IMR-90 (cell line): ENCODE measurements around the gene PKD1. TPM values are rescaled to one million over a fixed set of nuclear protein-coding genes. Genes with fewer than 3 reads are reported as not detected.

Source experiments
- ATAC-seq: fragments of 200-7000 bp; cut with Tn5 transposase; 2 replicates; pipeline ENCODE4 v1.9.1; 2020; ENCODE audit warnings: low read depth, mild to moderate bottlenecking, moderate library complexity
- BruUV-seq: library from RNA; stranded (reverse); fragments of 400-500 nt; replicated peaks from 2 replicates; lab custom pipeline; 2021; lab: Mats Ljungman, UMichigan
- CTCF ChIA-PET: fragments of 300-600 bp; formaldehyde crosslinking; extraction: SDS; loops from one replicate; lab custom pipeline; 2021; ENCODE audit warnings: antibody characterized with exemption; lab: Yijun Ruan, JAX
- POLR2A ChIA-PET: fragments of 300-600 bp; sonication (Branson Sonifier 250); formaldehyde crosslinking; loops from one replicate; lab custom pipeline; 2022; ENCODE audit warnings: antibody characterized with exemption; ENCODE audit not compliant: unreplicated experiment; lab: Charles Lee
- DNase-seq: peaks from one replicate; pipeline ENCODE4 v3.0.0; 2013
- H2AFZ ChIP-seq: replicated peaks from 2 replicates; pipeline ENCODE3; 2013; ENCODE audit warnings: low read length, mild to moderate bottlenecking; ENCODE audit not compliant: poor library complexity
- H2AK5ac ChIP-seq: 2 replicates; pipeline ENCODE4 v1.6.1; 2013; ENCODE audit warnings: low read depth, low read length, inconsistent platforms
- H2AK9ac ChIP-seq: replicated peaks from 2 replicates; pipeline ENCODE3; 2013; ENCODE audit warnings: mild to moderate bottlenecking, low read depth, low read length, moderate library complexity; ENCODE audit not compliant: poor library complexity
- H2BK120ac ChIP-seq: 2 replicates; pipeline ENCODE4 v1.6.1; 2013; ENCODE audit warnings: low read depth, low read length, inconsistent platforms
- H2BK15ac ChIP-seq: 3 replicates; pipeline ENCODE4 v1.6.1; 2013; ENCODE audit warnings: low read depth, low read length, inconsistent platforms
- H2BK20ac ChIP-seq: 2 replicates; pipeline ENCODE4 v1.6.1; 2013; ENCODE audit warnings: low read depth, mild to moderate bottlenecking, inconsistent platforms, low read length, moderate library complexity
- H2BK5ac ChIP-seq: 2 replicates; pipeline ENCODE4 v1.6.1; 2013; ENCODE audit warnings: mild to moderate bottlenecking, low read depth, low read length, inconsistent platforms; ENCODE audit not compliant: poor library complexity, severe bottlenecking
- H3K14ac ChIP-seq: replicated peaks from 2 replicates; pipeline ENCODE4 v1.6.1; 2013; ENCODE audit warnings: low read depth, low read length, inconsistent platforms
- H3K18ac ChIP-seq: 2 replicates; pipeline ENCODE4 v1.6.1; 2013; ENCODE audit warnings: low read depth, low read length, control low read depth
- H3K23ac ChIP-seq: 2 replicates; pipeline ENCODE4 v1.6.1; 2013; ENCODE audit warnings: low read depth, low read length, inconsistent platforms
- H3K27ac ChIP-seq: 2 replicates; pipeline ENCODE4 v1.5.1; 2013; ENCODE audit warnings: mild to moderate bottlenecking, control low read depth, low read length; ENCODE audit not compliant: insufficient read depth
- H3K27me3 ChIP-seq: 2 replicates; pipeline ENCODE4 v1.6.1; 2013; ENCODE audit warnings: low read length; ENCODE audit not compliant: control insufficient read depth, insufficient read depth
- H3K36me3 ChIP-seq: 2 replicates; pipeline ENCODE4 v1.6.1; 2013; ENCODE audit warnings: low read length, mixed read lengths; ENCODE audit not compliant: control insufficient read depth, insufficient read depth
- H3K4ac ChIP-seq: 2 replicates; pipeline ENCODE4 v1.6.1; 2013; ENCODE audit warnings: low read depth, low read length, inconsistent platforms
- H3K4me1 ChIP-seq: 2 replicates; pipeline ENCODE4 v1.6.1; 2013; ENCODE audit warnings: low read length, mixed read lengths; ENCODE audit not compliant: control insufficient read depth, insufficient read depth
- H3K4me2 ChIP-seq: 2 replicates; pipeline ENCODE4 v1.6.1; 2013; ENCODE audit warnings: low read depth, mild to moderate bottlenecking, control low read depth, low read length, moderate library complexity
- H3K4me3 ChIP-seq: 2 replicates; pipeline ENCODE4 v1.5.1; 2013; ENCODE audit warnings: low read depth, mild to moderate bottlenecking, control low read depth, low read length, moderate library complexity; ENCODE audit not compliant: insufficient read depth
- H3K56ac ChIP-seq: 2 replicates; pipeline ENCODE4 v1.6.1; 2013; ENCODE audit warnings: low read length, inconsistent platforms; ENCODE audit not compliant: insufficient read depth; ENCODE audit errors: extremely low read depth
- H3K79me1 ChIP-seq, 2 experiments: 2 replicates each; pipeline ENCODE4 v1.6.1; 2013; ENCODE audit warnings: low read length in 2 of 2, inconsistent platforms in 1 of 2, low read depth in 1 of 2
- H3K9ac ChIP-seq: 2 replicates; pipeline ENCODE4 v1.6.1; 2013; ENCODE audit warnings: low read depth, low read length, control low read depth
- H3K9me1 ChIP-seq: 2 replicates; pipeline ENCODE4 v1.6.1; 2013; ENCODE audit warnings: low read length, inconsistent platforms; ENCODE audit not compliant: insufficient read depth
- H3K9me3 ChIP-seq: 2 replicates; pipeline ENCODE4 v1.6.1; 2013; ENCODE audit warnings: low read length; ENCODE audit not compliant: control insufficient read depth, insufficient read depth
- H4K20me1 ChIP-seq: 2 replicates; pipeline ENCODE4 v1.6.1; 2013; ENCODE audit warnings: low read length, inconsistent platforms; ENCODE audit not compliant: insufficient read depth
- H4K5ac ChIP-seq: 2 replicates; pipeline ENCODE4 v1.6.1; 2013; ENCODE audit warnings: mild to moderate bottlenecking, low read depth, low read length, control low read depth
- H4K8ac ChIP-seq, 2 experiments: 2 replicates each; pipeline ENCODE4 v1.6.1; 2013; ENCODE audit warnings: low read depth in 2 of 2, low read length in 2 of 2, control low read depth in 1 of 2, inconsistent platforms in 1 of 2
- H4K91ac ChIP-seq: 2 replicates; pipeline ENCODE4 v1.6.1; 2013; ENCODE audit warnings: low read depth, low read length, inconsistent platforms; ENCODE audit not compliant: insufficient read depth
- BHLHE40 ChIP-seq: fragments of 150-350 bp; IDR thresholded peaks from 2 replicates; pipeline ENCODE4 v1.6.1; 2016; ENCODE audit warnings: mild to moderate bottlenecking, low read depth, low read length
- CEBPB ChIP-seq: IDR thresholded peaks from 2 replicates; pipeline ENCODE4 v1.6.1; 2012; ENCODE audit warnings: low read depth, low read length, improper control_type of control experiment
- CHD1 ChIP-seq: IDR thresholded peaks from 2 replicates; pipeline ENCODE4 v1.6.1; 2012; ENCODE audit warnings: low read depth, low read length, improper control_type of control experiment
- CTCF ChIP-seq: conservative IDR thresholded peaks from 2 replicates; pipeline ENCODE4 v1.5.1; 2012; ENCODE audit warnings: mild to moderate bottlenecking, low read depth, low read length, improper control_type of control experiment
- ELK1 ChIP-seq: fragments of 150-350 bp; IDR thresholded peaks from 2 replicates; pipeline ENCODE4 v1.6.1; 2016; ENCODE audit warnings: low read depth, mild to moderate bottlenecking, low read length, moderate library complexity, borderline replicate concordance
- FOS ChIP-seq: fragments of 150-350 bp; IDR thresholded peaks from 2 replicates; pipeline ENCODE4 v1.6.1; 2016; ENCODE audit warnings: low read depth, low read length
- MAFK ChIP-seq: IDR thresholded peaks from 2 replicates; pipeline ENCODE4 v1.6.1; 2012; ENCODE audit warnings: low read depth, low read length, improper control_type of control experiment
- MAZ ChIP-seq: IDR thresholded peaks from 2 replicates; pipeline ENCODE4 v1.6.1; 2012; ENCODE audit warnings: low read depth, mild to moderate bottlenecking, low read length, improper control_type of control experiment, moderate library complexity, borderline replicate concordance
- MXI1 ChIP-seq: IDR thresholded peaks from 2 replicates; pipeline ENCODE4 v1.6.1; 2012; ENCODE audit warnings: low read depth, mild to moderate bottlenecking, low read length, moderate library complexity, borderline replicate concordance
- NFE2L2 ChIP-seq: fragments of 150-350 bp; IDR thresholded peaks from 2 replicates; pipeline ENCODE4 v1.6.1; 2016; ENCODE audit warnings: low read depth, mild to moderate bottlenecking, low read length
- POLR2A ChIP-seq: IDR thresholded peaks from 2 replicates; pipeline ENCODE4 v1.6.1; 2012; ENCODE audit warnings: mild to moderate bottlenecking, low read depth, low read length
- RAD21 ChIP-seq: IDR thresholded peaks from 2 replicates; pipeline ENCODE4 v1.6.1; 2012; ENCODE audit warnings: low read length, improper control_type of control experiment
- RCOR1 ChIP-seq: IDR thresholded peaks from 2 replicates; pipeline ENCODE4 v1.6.1; 2012; ENCODE audit warnings: mild to moderate bottlenecking, low read length, improper control_type of control experiment; ENCODE audit not compliant: insufficient replicate concordance
- RFX5 ChIP-seq: IDR thresholded peaks from 2 replicates; pipeline ENCODE4 v1.8.0; 2012; ENCODE audit warnings: low read depth, mild to moderate bottlenecking, low read length, moderate library complexity
- SMC3 ChIP-seq: fragments of 150-350 bp; IDR thresholded peaks from 2 replicates; pipeline ENCODE4 v1.6.1; 2016; ENCODE audit warnings: low read depth, mild to moderate bottlenecking, antibody characterized with exemption, low read length, moderate library complexity
- WGBS, 2 experiments: methylation state at CpG; one replicate each; pipeline versions ENCODE4 v1.1.5 to v1.1.7; 2013; ENCODE audit warnings: missing lambda C conversion rate in 2 of 2; ENCODE audit not compliant: insufficient read length in 1 of 2; ENCODE audit errors: extremely low coverage in 2 of 2; 5-methylcytosine and 5-hydroxymethylcytosine counted together
- dilution Hi-C: fragments of 300-500 bp; cut with HindIII; formaldehyde crosslinking; loops from one replicate; pipeline ENCODE4 v1.14.3; 2018; ENCODE audit warnings: low sequenced_read_pairs; ENCODE audit not compliant: unreplicated experiment
- in situ Hi-C: fragments of 300-500 bp; cut with MboI; formaldehyde crosslinking; loops from 3 replicates; pipeline ENCODE4 v1.14.3; 2019; ENCODE audit warnings: low sequenced_read_pairs, inconsistent platforms, mixed read lengths
- intact Hi-C: fragments of 100-400 bp; cut with micrococcal nuclease; formaldehyde crosslinking; loops from 2 replicates; pipeline ENCODE4 v1.10.0; 2022
- polyA plus RNA-seq, 3 experiments: library from polyadenylated mRNA; depleted of rRNA; stranded (reverse); fragments of >200 nt; gene quantifications; 2 replicates each; pipeline ENCODE4 v1.2.3, GENCODE V29; 2012; ENCODE audit warnings: low replicate concordance in 1 of 3
- total RNA-seq: library from RNA; depleted of rRNA; stranded (reverse); fragments of >200 nt; gene quantifications from 2 replicates; pipeline ENCODE4 v1.2.3, GENCODE V29; 2012
- TF ChIP-seq, protein P1 (sequence below): fragments of 150-350 bp; IDR thresholded peaks from 2 replicates; pipeline ENCODE4 v1.6.1; 2017; ENCODE audit warnings: mild to moderate bottlenecking, antibody characterized with exemption, low read length, low read depth

Gene PKD1
- total and polyA plus RNA-seq, 2 of the 4 experiments (the other 2 are of a cell fraction): 7.9 to 97.3 TPM

GRCh38 chr16:2158262-2158638 is 22.6 kb upstream of the PKD1 start:
- Histone ChIP-seq H3K4me3 (no peak overlapping the region), H3K18ac (no peak overlapping the region), H3K79me1 (peaks cover 0 to 78% of the 10 kb centered on the region in 2 experiments; a peak in 3 of 4 replicates), H2AK9ac (peak overlapping the region; percentile 81), H4K5ac (no peak overlapping the region), H2BK15ac (no peak overlapping the region), H2BK20ac (no peak overlapping the region), H3K14ac (no peak overlapping the region), H3K27me3 (no peaks in the 10 kb centered on the region), H3K27ac (peak overlapping the region; percentile 67), H4K20me1 (peaks cover 86% of the 10 kb centered on the region), H3K36me3 (peaks cover 13% of the 10 kb centered on the region), H2AK5ac (peak overlapping the region; percentile 70; the same call in 1 of the 2 replicates), H3K4me2 (no peak overlapping the region; the same call in 1 of the 2 replicates), H3K4ac (peak overlapping the region; percentile 40; the same call in 1 of the 2 replicates), H2BK120ac (no peak overlapping the region), H4K8ac (peak overlapping the region in 1 of 2 experiments; percentile 51; a peak in 1 of 4 replicates), H3K56ac (no peak overlapping the region), H2BK5ac (peak overlapping the region; percentile 73), H2AFZ (peak overlapping the region; percentile 23), H4K91ac (0 out of 2 replicates have a peak overlapping the region, but pooled peaks have one; percentile 27), H3K4me1 (peaks cover 40% of the 10 kb centered on the region), H3K9me3 (no peaks in the 10 kb centered on the region), H3K23ac (no peak overlapping the region), H3K9me1 (0 out of 2 replicates have a peak, but pooled peaks cover 6% of the 10 kb centered on the region), H3K9ac (no peak overlapping the region)
- CTCF ChIA-PET: no interaction called here
- dilution Hi-C loops: no loop called here
- no peak for TF ChIP-seq SMC3
- TF ChIP-seq, protein P1, sequence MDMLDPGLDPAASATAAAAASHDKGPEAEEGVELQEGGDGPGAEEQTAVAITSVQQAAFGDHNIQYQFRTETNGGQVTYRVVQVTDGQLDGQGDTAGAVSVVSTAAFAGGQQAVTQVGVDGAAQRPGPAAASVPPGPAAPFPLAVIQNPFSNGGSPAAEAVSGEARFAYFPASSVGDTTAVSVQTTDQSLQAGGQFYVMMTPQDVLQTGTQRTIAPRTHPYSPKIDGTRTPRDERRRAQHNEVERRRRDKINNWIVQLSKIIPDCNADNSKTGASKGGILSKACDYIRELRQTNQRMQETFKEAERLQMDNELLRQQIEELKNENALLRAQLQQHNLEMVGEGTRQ: no peak
- TF ChIP-seq MAFK: no peak
- TF ChIP-seq RCOR1: no peak
- no peak for TF ChIP-seq CHD1
- no peak for TF ChIP-seq FOS
- TF ChIP-seq POLR2A: no peak
- TF ChIP-seq ELK1: no peak
- TF ChIP-seq BHLHE40: no peak
- TF ChIP-seq MAZ: no peak
- no peak for TF ChIP-seq RFX5
- no peak for TF ChIP-seq RAD21
- no peak for TF ChIP-seq NFE2L2
- TF ChIP-seq CEBPB: no peak
- no peak for TF ChIP-seq CTCF
- TF ChIP-seq MXI1: no peak
- intact Hi-C loops: no loop called here
- in situ Hi-C loops: no loop called here
- 90% methylated on average over 8 of the region's 15 CpGs; no CpG with 5 or more reads in 1 of the 2 experiments for WGBS, 2 experiments
- DNase-seq: no peak
- POLR2A ChIA-PET: no interaction called here
- no peak for ATAC-seq
- BruUV-seq: no TSS peak
